Measurements from ENCODE around the gene USP14.

DNA sequence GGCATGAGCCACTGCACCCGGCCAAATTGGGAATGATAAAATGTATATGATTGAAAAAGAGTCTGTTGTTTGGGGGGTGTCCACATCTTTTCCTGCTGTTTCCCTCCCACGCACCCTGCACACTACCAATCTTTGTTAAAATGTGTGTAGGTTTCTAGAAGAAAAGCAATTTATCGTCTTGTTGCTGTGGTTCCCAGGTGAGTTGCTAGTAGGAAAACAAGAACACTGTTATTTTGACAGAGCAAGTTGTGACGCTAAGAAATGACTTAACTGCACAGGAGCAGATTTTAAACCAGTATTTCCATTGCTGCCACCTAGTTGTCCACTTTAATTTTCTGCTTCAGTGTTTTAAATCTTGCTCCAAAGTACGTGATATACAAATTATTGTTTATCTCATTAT lies 21.0 kb upstream of the USP14 start:
- TF ChIP-seq, protein P1, sequence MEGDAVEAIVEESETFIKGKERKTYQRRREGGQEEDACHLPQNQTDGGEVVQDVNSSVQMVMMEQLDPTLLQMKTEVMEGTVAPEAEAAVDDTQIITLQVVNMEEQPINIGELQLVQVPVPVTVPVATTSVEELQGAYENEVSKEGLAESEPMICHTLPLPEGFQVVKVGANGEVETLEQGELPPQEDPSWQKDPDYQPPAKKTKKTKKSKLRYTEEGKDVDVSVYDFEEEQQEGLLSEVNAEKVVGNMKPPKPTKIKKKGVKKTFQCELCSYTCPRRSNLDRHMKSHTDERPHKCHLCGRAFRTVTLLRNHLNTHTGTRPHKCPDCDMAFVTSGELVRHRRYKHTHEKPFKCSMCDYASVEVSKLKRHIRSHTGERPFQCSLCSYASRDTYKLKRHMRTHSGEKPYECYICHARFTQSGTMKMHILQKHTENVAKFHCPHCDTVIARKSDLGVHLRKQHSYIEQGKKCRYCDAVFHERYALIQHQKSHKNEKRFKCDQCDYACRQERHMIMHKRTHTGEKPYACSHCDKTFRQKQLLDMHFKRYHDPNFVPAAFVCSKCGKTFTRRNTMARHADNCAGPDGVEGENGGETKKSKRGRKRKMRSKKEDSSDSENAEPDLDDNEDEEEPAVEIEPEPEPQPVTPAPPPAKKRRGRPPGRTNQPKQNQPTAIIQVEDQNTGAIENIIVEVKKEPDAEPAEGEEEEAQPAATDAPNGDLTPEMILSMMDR (IDR thresholded peaks at IDR 0.05 in 2 of 3, conservative IDR thresholded peaks at IDR 0.05 in 1 of 3; ENCODE audit: borderline replicate concordance in 1 of 3, insufficient read depth in 1 of 3, low read depth in 2 of 3, low read length in 2 of 3) = no peak
- TF ChIP-seq YY1 (IDR thresholded peaks at IDR 0.05; ENCODE audit: extremely low read depth, insufficient replicate concordance, low read depth, low read length) = no peak
- no peak for TF ChIP-seq JUND (IDR thresholded peaks at IDR 0.05)
- no peak for TF ChIP-seq POLR2A (IDR thresholded peaks at IDR 0.05; ENCODE audit: borderline replicate concordance, extremely low read depth, insufficient read depth, insufficient read length)
